ENCODE measurements around the gene COL4A1.

- TF ChIP-seq, protein P1, sequence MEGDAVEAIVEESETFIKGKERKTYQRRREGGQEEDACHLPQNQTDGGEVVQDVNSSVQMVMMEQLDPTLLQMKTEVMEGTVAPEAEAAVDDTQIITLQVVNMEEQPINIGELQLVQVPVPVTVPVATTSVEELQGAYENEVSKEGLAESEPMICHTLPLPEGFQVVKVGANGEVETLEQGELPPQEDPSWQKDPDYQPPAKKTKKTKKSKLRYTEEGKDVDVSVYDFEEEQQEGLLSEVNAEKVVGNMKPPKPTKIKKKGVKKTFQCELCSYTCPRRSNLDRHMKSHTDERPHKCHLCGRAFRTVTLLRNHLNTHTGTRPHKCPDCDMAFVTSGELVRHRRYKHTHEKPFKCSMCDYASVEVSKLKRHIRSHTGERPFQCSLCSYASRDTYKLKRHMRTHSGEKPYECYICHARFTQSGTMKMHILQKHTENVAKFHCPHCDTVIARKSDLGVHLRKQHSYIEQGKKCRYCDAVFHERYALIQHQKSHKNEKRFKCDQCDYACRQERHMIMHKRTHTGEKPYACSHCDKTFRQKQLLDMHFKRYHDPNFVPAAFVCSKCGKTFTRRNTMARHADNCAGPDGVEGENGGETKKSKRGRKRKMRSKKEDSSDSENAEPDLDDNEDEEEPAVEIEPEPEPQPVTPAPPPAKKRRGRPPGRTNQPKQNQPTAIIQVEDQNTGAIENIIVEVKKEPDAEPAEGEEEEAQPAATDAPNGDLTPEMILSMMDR (conservative IDR thresholded peaks at IDR 0.05; ENCODE audit: low read length), result no peak
- no peak for TF ChIP-seq EZH2phosphoT487 (IDR thresholded peaks at IDR 0.05; ENCODE audit: borderline replicate concordance)
Measured at GRCh38 chr13:110156301-110157049, 150.5 kb downstream of the COL4A1 start.

Measured in Loucy (cell line).